ENCODE measurements around the gene SEC14L5.

SEC14L5 gene

DNA sequence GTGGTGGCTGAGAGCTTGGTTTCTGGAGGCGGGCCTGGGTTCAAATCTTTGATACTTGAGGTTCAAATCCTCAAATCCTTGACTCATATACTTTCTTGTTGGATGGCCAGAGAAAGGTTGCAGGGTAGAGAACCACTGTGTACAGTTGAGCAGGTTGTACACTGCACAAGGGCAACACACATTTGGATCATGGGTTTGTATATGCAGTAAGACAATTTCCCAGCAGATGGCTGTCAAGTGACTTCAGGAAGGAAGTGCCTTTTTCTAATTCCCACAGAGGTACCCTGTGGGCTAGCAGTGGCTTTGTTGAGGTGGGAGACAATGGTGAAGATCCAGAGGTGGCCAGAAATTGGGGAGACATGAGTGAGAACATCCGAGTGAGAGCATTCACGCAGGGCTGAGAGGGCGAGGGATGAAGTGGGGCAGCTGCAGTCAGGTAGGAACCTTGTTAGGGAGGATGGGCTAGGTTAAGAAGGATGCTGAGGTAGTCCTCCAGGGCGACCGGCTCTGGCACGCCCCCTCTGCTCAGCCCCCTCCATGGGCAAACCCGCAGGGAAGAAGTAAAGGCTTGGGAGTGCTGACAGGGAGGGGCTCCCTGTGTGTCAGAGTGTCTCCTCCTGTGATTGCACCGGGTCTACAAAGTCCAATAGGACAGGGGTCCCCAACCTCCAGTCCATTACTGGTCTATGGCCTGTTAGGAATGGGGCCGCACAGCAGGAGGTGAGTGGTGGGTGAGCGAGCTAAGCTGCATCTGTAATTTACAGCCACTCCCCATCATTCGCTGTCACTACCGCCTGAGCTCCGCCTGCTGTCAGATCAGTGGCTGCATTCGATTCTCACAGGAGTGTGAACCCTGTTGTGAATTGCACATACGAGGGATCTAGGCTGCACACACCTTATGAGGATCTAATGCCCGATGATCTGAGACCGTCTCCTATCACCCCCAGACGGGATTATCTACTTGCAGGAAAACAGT is 104.9 kb downstream of the SEC14L5 start:
- DNase-seq: no peak

DNA sequence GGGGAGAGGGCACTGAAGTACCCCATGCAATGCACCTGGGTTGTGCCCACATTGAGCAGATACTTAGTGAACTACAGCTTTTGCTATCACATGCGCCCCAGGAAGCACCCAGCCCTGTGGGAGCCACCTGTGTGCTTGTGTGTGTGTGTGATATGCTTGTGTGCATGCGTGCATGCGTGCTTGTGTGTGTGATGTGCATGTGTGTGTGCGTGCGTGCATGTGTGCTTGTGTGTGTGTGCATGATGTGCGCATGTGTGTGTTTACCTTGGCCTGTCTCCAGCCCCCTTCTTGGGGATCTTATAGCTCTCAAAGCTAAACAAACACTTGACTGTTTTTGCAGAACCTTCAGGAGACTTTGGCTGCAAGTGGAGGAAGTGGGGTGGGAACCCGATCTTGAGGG is 106.8 kb downstream of the SEC14L5 start:
- DNase-seq: no peak

DNA sequence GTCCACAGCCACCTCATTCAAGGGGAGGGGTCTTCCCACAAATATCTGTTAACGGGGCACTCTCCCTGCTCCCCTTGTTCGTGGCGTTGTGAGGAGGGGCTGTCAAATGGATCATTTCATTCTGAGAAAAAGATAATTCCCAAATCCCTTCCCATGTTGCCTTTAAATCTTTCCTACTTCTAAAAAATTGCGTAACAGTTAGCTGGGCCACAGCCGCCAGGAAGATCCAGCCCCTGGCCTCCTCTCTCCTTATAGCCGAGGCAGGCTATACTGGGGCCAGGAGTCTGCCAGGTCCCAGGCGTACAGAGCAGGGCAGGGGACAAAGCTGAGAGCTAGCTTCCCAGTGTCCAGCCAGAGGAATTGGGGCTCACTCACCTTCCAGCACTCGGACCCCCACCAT is 107.2 kb downstream of the SEC14L5 start:
- DNase-seq: no peak

DNA sequence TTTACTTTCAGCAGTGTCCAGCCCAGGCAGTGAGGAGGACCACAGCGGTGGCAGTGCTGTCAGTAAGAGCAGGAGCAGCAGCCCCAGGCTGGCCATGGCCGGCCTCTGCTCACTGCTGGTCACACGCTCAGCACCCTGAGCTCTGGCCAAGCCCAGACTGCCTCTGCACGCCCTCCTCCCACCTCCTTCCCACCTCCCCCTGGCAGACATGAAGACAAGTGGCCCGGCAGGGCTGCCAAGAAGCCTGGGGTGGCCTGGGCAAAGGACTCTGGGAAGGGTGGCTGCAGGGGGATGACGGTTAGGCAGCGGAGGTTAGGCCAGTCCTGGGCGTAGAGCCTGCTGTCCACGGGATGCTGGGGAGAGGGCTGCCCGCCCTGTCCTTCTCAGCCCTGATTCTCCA is 107.7 kb downstream of the SEC14L5 start, which contains the start of gene C16orf89:
Gene C16orf89, minus strand, starts transcription at position 144 of the 400 bp plus-strand sequence. Its CDS starts 48 bp downstream, at position 96.
- peak in 45 of 56 donors; percentile 8 to 85 (median 50) for DNase-seq

DNA sequence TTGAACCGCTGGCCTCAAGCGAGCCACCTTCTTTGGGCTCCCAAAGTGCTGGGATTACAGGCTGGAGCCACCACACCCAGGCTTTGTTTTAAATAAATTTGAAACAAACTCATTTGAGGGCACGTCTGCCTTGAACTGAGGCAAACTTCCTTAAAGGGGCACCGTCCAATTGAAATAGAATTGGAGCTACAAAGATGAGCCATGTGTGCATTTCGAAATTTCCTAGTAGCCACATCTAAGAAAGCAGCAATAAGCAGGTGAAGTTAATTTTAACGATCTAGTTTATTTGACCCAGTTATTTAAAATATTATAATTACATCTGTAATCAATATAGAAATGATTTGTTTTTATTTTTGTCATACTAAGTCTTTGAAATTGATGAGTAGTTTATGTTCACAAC is 108.4 kb downstream of the SEC14L5 start:
- DNase-seq: no peak

Data from amygdala (tissue), 56 donors.